GM06990 (cell line): ENCODE data around the gene NTSR2.

Source experiments
- DNase-seq: peaks from one replicate; pipeline ENCODE4 v3.0.0-alpha.2; 2011; ENCODE audit not compliant: insufficient read length; ENCODE audit errors: extremely low read depth
- H3K27me3 ChIP-seq: replicated peaks from 2 replicates; pipeline ENCODE4 v1.6.0; 2011; ENCODE audit warnings: low read length; ENCODE audit not compliant: control insufficient read depth, insufficient read depth
- H3K36me3 ChIP-seq: 2 replicates; pipeline ENCODE4 v1.5.1; 2011; ENCODE audit warnings: low read length; ENCODE audit not compliant: control insufficient read depth, insufficient read depth
- H3K4me3 ChIP-seq: replicated peaks from 2 replicates; pipeline ENCODE4 v1.5.1; 2011; ENCODE audit warnings: low read depth, mild to moderate bottlenecking, control low read depth, low read length
- TF ChIP-seq, protein P1 (sequence below): IDR thresholded peaks from 2 replicates; pipeline ENCODE4 v1.5.1; 2011; ENCODE audit warnings: low read length, control low read depth, mild to moderate bottlenecking, inconsistent platforms; ENCODE audit not compliant: insufficient read depth, poor library complexity, severe bottlenecking

NTSR2 gene

DNA sequence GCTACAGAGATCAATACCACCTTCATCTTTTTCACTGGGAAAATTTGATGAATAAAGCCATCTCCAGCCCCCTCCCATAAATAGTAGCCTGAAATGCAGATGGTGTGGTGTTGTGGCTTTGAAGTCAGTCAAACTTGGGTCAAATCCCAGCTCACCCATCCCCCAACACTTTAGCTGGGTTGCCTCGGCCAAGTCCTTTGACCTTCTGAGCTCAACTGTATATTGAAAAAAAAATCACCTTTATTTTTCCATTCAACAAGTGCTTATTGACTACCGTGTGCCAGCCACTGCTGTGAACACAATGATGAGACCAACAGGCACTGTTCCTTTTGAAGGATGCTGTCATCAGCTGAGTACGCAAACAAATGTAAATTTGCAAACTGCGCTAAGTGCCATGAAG is 35.1 kb upstream of the NTSR2 start:
- no peaks in the 10 kb centered on the region for H3K36me3 ChIP-seq
- no peak overlapping the region for H3K4me3 ChIP-seq
- TF ChIP-seq, protein P1, sequence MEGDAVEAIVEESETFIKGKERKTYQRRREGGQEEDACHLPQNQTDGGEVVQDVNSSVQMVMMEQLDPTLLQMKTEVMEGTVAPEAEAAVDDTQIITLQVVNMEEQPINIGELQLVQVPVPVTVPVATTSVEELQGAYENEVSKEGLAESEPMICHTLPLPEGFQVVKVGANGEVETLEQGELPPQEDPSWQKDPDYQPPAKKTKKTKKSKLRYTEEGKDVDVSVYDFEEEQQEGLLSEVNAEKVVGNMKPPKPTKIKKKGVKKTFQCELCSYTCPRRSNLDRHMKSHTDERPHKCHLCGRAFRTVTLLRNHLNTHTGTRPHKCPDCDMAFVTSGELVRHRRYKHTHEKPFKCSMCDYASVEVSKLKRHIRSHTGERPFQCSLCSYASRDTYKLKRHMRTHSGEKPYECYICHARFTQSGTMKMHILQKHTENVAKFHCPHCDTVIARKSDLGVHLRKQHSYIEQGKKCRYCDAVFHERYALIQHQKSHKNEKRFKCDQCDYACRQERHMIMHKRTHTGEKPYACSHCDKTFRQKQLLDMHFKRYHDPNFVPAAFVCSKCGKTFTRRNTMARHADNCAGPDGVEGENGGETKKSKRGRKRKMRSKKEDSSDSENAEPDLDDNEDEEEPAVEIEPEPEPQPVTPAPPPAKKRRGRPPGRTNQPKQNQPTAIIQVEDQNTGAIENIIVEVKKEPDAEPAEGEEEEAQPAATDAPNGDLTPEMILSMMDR, result no peak
- H3K27me3 ChIP-seq, result peaks cover 1% of the 10 kb centered on the region; the same call in 1 of the 2 replicates
- no peak for DNase-seq

DNA sequence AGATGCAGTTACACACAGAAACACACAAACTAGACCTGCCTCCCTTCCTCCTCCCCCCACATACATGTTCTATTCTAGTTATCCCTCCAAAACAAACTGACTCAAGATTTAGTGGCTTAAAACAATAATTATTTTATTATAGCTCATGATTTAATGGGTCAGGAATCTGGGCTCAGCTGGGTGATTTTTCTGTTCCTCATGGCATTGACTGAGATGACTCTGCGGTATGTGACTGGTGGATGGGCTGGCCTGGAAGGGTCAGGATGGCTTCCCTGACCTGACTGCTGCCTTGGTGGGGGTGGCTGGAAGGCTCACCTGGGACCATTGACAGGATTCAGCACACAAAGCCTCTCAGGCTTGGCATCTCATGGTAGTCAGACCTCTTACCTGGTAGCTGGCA is 33.7 kb upstream of the NTSR2 start:
- TF ChIP-seq, protein P1, result no peak
- peaks cover 1% of the 10 kb centered on the region; the same call in 1 of the 2 replicates for H3K27me3 ChIP-seq
- no peak overlapping the region for H3K4me3 ChIP-seq
- DNase-seq, result no peak
- H3K36me3 ChIP-seq, result no peaks in the 10 kb centered on the region

DNA sequence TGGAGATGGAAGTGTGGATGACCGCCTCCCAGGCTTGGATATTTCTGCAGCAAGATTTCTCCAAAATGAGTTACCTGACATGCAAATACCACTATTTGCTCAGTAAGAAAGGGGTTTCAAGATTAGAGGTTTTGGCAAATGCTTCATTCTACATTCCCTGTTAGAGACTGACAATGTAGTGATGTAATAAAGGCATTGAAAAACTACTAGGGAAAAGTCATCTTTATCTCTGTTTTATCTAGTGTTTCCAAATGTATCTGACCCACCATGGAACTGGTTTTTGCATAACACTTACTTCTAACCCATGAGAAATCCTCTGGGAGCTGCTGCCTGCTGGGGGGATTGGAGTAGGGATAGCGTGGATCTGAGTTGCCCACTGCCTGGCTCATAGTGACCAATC is 33.0 kb upstream of the NTSR2 start:
- Histone ChIP-seq H3K27me3 (peaks cover 1% of the 10 kb centered on the region; the same call in 1 of the 2 replicates), H3K36me3 (no peaks in the 10 kb centered on the region), H3K4me3 (no peak overlapping the region)
- TF ChIP-seq, protein P1, result no peak
- DNase-seq, result no peak

DNA sequence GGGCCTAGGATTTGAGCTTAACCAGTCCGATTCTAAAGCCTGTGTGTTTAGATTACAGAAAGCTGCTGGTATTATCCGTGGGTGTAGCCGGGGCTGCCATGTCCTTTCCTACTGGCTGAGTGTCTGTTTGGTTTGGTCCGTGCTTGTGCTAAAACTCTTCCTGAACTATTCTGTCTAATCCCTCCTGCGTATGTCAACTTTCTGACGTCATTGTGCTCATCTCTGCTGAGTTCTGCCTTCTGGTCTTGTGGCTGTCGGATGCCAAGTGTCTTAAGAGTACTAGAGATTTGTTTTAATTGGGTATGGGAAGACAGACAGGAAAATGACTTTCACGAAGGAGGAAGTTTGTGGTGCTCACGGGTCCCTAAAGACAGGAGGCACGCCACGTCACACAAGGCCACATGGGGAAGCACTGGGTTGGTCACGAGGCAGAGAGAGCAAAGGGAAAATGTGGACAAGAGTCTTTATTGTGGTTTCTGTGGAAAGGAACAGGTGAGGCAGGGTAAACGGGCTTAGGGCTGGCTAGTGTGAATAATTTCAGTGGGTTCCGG is 31.8 kb upstream of the NTSR2 start:
- Histone ChIP-seq H3K27me3 (peaks cover 1% of the 10 kb centered on the region; the same call in 1 of the 2 replicates), H3K36me3 (no peaks in the 10 kb centered on the region), H3K4me3 (no peak overlapping the region)
- TF ChIP-seq, protein P1, result no peak
- no peak for DNase-seq

DNA sequence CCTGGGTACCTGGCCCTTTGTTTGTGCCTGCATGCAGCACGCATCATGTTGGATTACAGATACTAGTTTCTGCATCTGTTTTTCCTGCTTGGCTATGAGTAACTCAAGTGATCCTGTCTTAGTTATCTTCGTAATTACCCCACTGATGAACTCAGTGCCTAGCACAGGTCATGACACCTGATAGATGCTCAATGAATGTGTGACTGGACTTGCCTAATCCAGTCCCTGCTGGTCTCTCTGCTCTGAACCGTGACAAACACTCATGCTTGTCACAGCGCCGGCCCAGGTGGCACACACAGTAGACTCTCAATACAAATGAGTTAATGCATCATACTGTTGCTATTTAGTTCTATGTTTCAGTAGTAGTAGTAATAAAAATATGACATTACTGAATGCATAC is 31.2 kb upstream of the NTSR2 start:
- Histone ChIP-seq H3K27me3 (peaks cover 1% of the 10 kb centered on the region; the same call in 1 of the 2 replicates), H3K36me3 (no peaks in the 10 kb centered on the region), H3K4me3 (no peak overlapping the region)
- TF ChIP-seq, protein P1, result no peak
- DNase-seq, result no peak
